Suprapubic skin (tissue), 4 donors: ENCODE data around the gene PHACTR1. TPM values are rescaled to one million over a fixed set of nuclear protein-coding genes. Genes with fewer than 3 reads are reported as not detected.

Experiments used
- DNase-seq, 2 donors: peaks; one replicate each; pipeline ENCODE4 v3.0.0-alpha.2; 2019; ENCODE audit warnings: low spot score in 2 of 2
- H3K27ac ChIP-seq: fragments of 200-600 bp; sonication (generic); one replicate; pipeline ENCODE4 v1.5.1; 2019
- H3K27me3 ChIP-seq: fragments of 200-600 bp; sonication (generic); one replicate; pipeline ENCODE4 v1.5.1; 2019
- H3K36me3 ChIP-seq: fragments of 200-600 bp; sonication (generic); one replicate; pipeline ENCODE4 v1.5.1; 2019
- H3K4me1 ChIP-seq: fragments of 200-600 bp; sonication (generic); one replicate; pipeline ENCODE4 v1.5.1; 2019
- H3K4me3 ChIP-seq: fragments of 200-600 bp; sonication (generic); one replicate; pipeline ENCODE4 v1.5.1; 2019; ENCODE audit warnings: mild to moderate bottlenecking
- H3K9me3 ChIP-seq: fragments of 200-600 bp; sonication (generic); one replicate; pipeline ENCODE4 v1.5.1; 2019
- EP300 ChIP-seq: sonication (generic); formaldehyde crosslinking; IDR thresholded peaks from one replicate; pipeline ENCODE4 v1.6.1; 2017; ENCODE audit warnings: antibody characterized with exemption
- POLR2A ChIP-seq, 2 donors: fragments of 450-650 bp; IDR thresholded peaks; one replicate each; pipeline ENCODE4 v1.6.1; 2017; ENCODE audit warnings: antibody characterized with exemption in 2 of 2, mild to moderate bottlenecking in 2 of 2, moderate library complexity in 2 of 2
- POLR2AphosphoS5 ChIP-seq, 3 donors: sonication (generic); formaldehyde crosslinking; IDR thresholded peaks; one replicate each; pipeline ENCODE4 v1.6.1; 2017; ENCODE audit warnings: antibody characterized with exemption in 3 of 3
- WGBS: methylation state at CpG from one replicate; pipeline ENCODE4 v1.1.5; 2018; 5-methylcytosine and 5-hydroxymethylcytosine counted together
- total RNA-seq, 4 donors: library from RNA; depleted of rRNA; stranded (reverse); fragments of >200 nt; gene quantifications; one replicate each; pipeline ENCODE4 v1.1.0, GENCODE V29; 2016
- TF ChIP-seq, protein P1 (sequence below), 2 donors: fragments of 200-600 bp in 1 of 2; fragments of 450-650 bp in 1 of 2; sonication (generic) in 1 of 2; IDR thresholded peaks; one replicate each; pipeline ENCODE4 v1.5.1; 2016 to 2019; ENCODE audit warnings: antibody characterized with exemption in 2 of 2, mild to moderate bottlenecking in 1 of 2, moderate library complexity in 1 of 2

Gene PHACTR1
- total RNA-seq, 4 donors from 2014 or later: 4.0 to 8.2 (median 6.4) TPM

DNA sequence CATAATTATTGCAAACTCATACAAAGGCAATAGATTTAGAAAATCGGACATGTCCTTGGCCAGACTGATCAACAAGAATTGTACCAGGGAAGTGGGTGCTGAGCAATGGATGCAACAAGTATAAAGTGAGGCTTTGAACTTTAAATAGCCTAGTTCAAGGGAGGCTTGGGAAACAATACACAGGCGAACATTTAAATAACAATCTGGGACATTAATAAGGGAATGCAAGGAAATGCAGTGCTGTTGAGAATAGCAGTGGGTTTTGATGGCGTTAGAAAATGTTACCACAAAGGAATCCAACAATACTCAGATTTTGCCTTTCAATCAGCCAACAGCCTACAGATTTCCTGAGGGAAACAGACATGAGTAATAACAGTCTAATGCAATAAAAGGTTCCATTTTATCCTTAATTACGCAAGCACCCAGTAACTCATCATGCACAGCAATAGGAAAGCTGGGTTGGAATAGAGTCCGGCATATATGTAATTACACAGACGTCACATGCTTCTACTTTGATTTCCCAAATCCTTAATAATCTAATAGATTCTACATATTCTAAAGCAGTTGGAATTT, 134.6 kb downstream of the PHACTR1 start:
- H3K27ac ChIP-seq: no peak overlapping the region
- no peak overlapping the region for H3K4me3 ChIP-seq
- H3K9me3 ChIP-seq: no peaks in the 10 kb centered on the region
- H3K4me1 ChIP-seq: no peaks in the 10 kb centered on the region
- peaks cover 5% of the 10 kb centered on the region for H3K27me3 ChIP-seq
- TF ChIP-seq POLR2A (IDR thresholded peaks at IDR 0.05): no peak
- TF ChIP-seq, protein P1, sequence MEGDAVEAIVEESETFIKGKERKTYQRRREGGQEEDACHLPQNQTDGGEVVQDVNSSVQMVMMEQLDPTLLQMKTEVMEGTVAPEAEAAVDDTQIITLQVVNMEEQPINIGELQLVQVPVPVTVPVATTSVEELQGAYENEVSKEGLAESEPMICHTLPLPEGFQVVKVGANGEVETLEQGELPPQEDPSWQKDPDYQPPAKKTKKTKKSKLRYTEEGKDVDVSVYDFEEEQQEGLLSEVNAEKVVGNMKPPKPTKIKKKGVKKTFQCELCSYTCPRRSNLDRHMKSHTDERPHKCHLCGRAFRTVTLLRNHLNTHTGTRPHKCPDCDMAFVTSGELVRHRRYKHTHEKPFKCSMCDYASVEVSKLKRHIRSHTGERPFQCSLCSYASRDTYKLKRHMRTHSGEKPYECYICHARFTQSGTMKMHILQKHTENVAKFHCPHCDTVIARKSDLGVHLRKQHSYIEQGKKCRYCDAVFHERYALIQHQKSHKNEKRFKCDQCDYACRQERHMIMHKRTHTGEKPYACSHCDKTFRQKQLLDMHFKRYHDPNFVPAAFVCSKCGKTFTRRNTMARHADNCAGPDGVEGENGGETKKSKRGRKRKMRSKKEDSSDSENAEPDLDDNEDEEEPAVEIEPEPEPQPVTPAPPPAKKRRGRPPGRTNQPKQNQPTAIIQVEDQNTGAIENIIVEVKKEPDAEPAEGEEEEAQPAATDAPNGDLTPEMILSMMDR (IDR thresholded peaks at IDR 0.05): no peak
- DNase-seq: no peak
- 75% methylated on average over 6 of the region's 6 CpGs for WGBS
- no peaks in the 10 kb centered on the region for H3K36me3 ChIP-seq

GRCh38 chr6:12861603-12862002, 145.0 kb downstream of the PHACTR1 start:
- no peak overlapping the region for H3K27ac ChIP-seq
- TF ChIP-seq, protein P1 (IDR thresholded peaks at IDR 0.05): no peak
- no peak for TF ChIP-seq EP300
- no peak for TF ChIP-seq POLR2AphosphoS5 (IDR thresholded peaks at IDR 0.05)
- no peak for TF ChIP-seq POLR2A (IDR thresholded peaks at IDR 0.05)
- no peaks in the 10 kb centered on the region for H3K36me3 ChIP-seq
- WGBS: 54% methylated on average over 2 of the region's 2 CpGs
- peaks cover 5% of the 10 kb centered on the region for H3K27me3 ChIP-seq
- H3K9me3 ChIP-seq: no peaks in the 10 kb centered on the region
- H3K4me1 ChIP-seq: no peaks in the 10 kb centered on the region
- no peak overlapping the region for H3K4me3 ChIP-seq
- DNase-seq: no peak

GRCh38 chr6:12865117-12865516, 148.6 kb downstream of the PHACTR1 start:
- Histone ChIP-seq H3K36me3 (no peaks in the 10 kb centered on the region), H3K9me3 (no peaks in the 10 kb centered on the region), H3K27ac (no peak overlapping the region), H3K27me3 (peaks cover 25% of the 10 kb centered on the region), H3K4me3 (no peak overlapping the region), H3K4me1 (no peaks in the 10 kb centered on the region)
- 58% methylated on average over 3 of the region's 3 CpGs for WGBS
- no peak for DNase-seq
- TF ChIP-seq POLR2A (IDR thresholded peaks at IDR 0.05): no peak
- TF ChIP-seq EP300: no peak
- TF ChIP-seq, protein P1 (IDR thresholded peaks at IDR 0.05): no peak
- no peak for TF ChIP-seq POLR2AphosphoS5 (IDR thresholded peaks at IDR 0.05)

GRCh38 chr6:12865671-12866181, 149.2 kb downstream of the PHACTR1 start:
- Histone ChIP-seq H3K27ac (no peak overlapping the region), H3K9me3 (no peaks in the 10 kb centered on the region), H3K36me3 (no peaks in the 10 kb centered on the region), H3K4me1 (no peaks in the 10 kb centered on the region), H3K4me3 (no peak overlapping the region), H3K27me3 (peaks cover 26% of the 10 kb centered on the region)
- WGBS: 39% methylated on average over 4 of the region's 4 CpGs
- DNase-seq: no peak
- no peak for TF ChIP-seq POLR2A (IDR thresholded peaks at IDR 0.05)
- TF ChIP-seq EP300: no peak
- TF ChIP-seq, protein P1 (IDR thresholded peaks at IDR 0.05): no peak
- TF ChIP-seq POLR2AphosphoS5 (IDR thresholded peaks at IDR 0.05): no peak

- WGBS: 81% methylated on average over 6 of the region's 6 CpGs
- no peak overlapping the region for H3K4me3 ChIP-seq
- no peak overlapping the region for H3K27ac ChIP-seq
- no peaks in the 10 kb centered on the region for H3K36me3 ChIP-seq
- no peaks in the 10 kb centered on the region for H3K9me3 ChIP-seq
- H3K4me1 ChIP-seq: no peaks in the 10 kb centered on the region
- H3K27me3 ChIP-seq: peaks cover 32% of the 10 kb centered on the region
- no peak for DNase-seq
- TF ChIP-seq POLR2AphosphoS5 (IDR thresholded peaks at IDR 0.05): no peak
- no peak for TF ChIP-seq EP300
- no peak for TF ChIP-seq POLR2A (IDR thresholded peaks at IDR 0.05)
- TF ChIP-seq, protein P1 (IDR thresholded peaks at IDR 0.05): no peak
These were observed 150.0 kb downstream of the PHACTR1 start for GRCh38 chr6:12866422-12867029.
